NCI-H2227 (cell line): ENCODE data around the gene CCDC106.

Experiments used
- DNase-seq: peaks from one replicate; lab custom pipeline; 2025; ENCODE audit not compliant: unreplicated experiment; lab: John Stamatoyannopoulos, UW

Gene CCDC106

DNA sequence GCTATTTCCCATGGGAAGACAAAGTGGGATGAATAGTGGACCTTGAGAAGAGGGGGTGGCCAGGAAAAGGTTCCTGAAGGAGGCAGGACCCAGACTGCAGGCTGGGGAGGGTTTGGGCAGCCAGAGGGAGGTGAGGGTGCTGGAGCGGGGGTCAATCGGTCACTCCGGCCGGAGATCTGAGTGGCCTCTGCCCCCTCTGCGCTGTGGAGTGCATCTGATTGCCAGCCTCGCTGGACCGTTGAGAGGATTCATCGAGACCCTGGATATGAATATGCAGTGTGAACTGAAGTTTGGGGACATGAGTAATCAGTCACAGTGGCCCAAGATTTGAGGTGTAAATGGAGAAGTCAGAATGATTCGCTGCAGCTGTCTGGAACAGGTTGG is 12.7 kb upstream of the CCDC106 start:
- no peak for DNase-seq

GRCh38 chr19:55635856-55636440 is 12.1 kb upstream of the CCDC106 start:
- DNase-seq = no peak

DNA sequence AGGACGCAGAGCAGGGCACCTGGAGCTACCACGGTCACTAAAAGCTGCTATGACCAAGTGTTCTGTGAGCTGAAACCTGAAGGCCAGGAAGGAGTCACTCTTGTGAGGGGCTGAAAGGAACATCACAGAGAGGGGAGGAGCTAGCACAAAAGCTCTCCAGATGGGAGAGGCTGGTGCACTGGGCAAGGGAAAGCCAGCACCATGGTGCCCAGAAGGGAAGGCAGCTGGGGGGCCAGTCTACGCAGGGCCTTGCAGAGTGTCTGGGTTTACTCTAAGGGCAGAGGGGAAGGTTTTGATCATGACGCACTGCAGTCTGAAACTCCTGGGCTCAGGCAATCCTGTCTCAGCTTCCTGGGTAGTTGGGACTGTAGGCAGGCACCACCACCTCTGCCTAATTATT is 11.3 kb upstream of the CCDC106 start:
- no peak for DNase-seq

- no peak for DNase-seq
These were observed 10.5 kb upstream of the CCDC106 start for GRCh38 chr19:55637534-55637933.

GRCh38 chr19:55638864-55639359 is 9.1 kb upstream of the CCDC106 start:
- DNase-seq = peak; percentile 70

GRCh38 chr19:55640043-55640576 is 7.9 kb upstream of the CCDC106 start:
- DNase-seq = peak; percentile 88

GRCh38 chr19:55640577-55641425 is 7.2 kb upstream of the CCDC106 start, which contains the start of gene ZNF580:
ZNF580 (plus strand) TSS chr19:55641002; CDS start chr19:55642509, 1,507 bp downstream.
- peak; percentile 96 for DNase-seq

DNA sequence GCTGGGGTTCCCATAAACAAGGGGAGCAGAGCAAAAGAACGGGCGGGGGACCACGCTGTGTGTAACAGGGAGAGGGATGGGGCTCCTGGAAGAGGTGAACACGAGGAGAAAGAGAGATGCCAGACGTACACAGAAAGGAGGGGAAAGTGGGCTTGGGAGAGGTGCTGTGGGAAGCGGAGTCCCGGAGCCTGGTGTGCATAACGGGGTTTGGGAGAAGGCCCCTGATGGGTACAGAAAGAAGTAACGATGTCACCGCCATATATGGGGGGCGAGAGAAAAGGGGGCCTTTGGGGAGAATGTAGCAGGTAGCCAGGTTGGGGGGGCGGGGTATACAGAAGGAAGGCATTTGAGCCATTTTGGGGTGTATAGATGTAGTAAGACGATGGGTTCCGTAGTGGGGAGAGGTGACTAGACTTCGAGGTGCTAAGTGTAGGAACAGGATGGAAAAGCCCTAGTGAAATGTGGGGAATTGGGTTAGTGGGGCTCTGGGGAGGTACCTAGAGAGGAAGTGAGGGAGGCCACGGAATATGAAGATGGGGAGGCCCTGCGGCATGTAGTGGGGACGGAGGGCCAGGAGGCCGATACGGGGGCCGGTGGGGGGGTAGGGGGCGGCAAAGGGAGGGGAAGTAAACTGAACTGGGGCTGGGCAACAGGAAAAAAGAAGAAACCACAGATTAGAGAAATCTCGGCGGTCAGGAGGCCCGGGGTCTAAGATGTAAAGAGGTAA is 6.4 kb upstream of the CCDC106 start:
- peak; percentile 81 for DNase-seq

DNA sequence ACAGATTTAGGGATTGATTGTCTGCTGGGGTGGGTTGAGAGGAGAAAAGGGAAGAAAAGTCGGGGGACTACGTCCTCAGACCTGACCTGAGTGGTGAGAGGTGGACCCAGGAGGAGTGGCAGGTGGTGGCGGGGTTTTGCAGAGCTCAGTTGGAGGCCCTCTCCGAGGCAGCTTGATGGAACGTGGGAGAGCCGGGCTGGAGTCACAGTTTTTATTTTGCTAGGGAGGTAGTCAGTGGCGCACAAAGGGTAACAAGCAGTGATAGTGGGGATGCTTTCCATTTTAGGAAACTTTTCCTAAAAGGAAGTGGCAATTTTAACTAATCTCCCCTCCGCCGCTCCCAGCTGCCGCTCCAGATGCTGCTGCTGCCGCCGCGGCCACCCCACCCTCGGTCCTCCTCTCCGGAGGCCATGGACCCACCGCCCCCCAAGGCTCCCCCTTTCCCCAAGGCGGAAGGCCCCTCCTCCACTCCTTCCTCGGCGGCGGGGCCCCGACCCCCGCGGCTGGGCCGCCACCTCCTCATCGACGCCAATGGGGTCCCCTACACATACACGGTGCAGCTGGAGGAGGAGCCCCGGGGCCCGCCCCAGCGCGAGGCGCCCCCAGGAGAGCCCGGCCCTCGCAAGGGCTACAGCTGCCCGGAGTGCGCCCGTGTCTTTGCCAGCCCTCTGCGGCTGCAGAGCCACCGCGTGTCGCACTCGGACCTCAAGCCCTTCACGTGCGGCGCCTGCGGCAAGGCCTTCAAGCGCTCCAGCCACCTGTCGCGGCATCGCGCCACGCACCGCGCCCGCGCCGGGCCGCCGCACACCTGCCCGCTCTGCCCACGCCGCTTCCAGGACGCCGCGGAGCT is 5.6 kb upstream of the CCDC106 start:
- peak; percentile 69 for DNase-seq

DNA sequence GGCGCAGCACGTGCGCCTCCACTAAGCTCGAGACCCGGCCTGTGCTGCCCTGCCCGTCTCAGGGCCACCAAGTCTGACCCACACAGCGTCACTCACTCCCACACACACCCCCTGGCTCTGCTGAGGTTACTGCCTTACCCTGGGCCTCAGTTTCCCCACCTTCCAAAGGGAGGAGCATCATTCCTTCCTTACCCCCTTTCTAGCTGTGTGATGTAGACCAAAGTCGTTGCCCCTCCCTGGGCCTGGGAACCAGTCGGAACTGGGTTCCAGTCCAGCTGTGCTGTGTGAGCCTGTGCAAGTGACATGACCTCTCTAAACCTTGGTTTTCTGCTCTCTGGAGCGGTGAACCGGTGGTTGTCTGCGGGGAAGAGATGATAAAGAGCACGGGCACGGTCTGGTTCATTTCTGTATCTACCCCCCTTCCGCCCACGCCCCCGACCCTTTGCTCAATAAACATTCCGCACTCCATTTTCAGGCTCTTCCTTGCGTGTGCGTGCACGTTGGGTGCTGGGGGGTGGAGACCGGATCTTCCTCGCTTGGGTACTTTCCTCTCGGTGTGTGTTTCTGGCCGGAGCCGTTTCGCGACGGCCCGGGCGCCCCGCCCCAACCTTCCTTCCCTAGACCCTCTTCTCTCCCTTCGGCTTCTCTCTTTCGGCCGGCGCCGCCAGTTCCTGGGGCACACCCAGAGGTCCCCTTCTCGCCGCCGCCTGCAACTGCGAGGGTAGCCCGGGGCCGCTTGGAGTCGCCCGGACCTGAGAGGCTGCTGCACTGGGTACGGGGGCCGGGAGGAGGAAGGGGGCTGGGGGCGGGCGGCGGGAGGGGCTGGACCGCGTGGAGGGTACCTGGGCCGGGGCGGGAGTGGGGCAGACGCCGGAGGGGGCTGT is 4.8 kb upstream of the CCDC106 start, which contains the start of gene ZNF581:
TSS of gene ZNF581 (plus strand) at position 647 of the 884 bp plus-strand sequence. CDS start 923 bp downstream, outside the sequence.
- DNase-seq = peak; percentile 93

GRCh38 chr19:55643887-55644176 is 4.2 kb upstream of the CCDC106 start:
- DNase-seq = peak; percentile 74

DNA sequence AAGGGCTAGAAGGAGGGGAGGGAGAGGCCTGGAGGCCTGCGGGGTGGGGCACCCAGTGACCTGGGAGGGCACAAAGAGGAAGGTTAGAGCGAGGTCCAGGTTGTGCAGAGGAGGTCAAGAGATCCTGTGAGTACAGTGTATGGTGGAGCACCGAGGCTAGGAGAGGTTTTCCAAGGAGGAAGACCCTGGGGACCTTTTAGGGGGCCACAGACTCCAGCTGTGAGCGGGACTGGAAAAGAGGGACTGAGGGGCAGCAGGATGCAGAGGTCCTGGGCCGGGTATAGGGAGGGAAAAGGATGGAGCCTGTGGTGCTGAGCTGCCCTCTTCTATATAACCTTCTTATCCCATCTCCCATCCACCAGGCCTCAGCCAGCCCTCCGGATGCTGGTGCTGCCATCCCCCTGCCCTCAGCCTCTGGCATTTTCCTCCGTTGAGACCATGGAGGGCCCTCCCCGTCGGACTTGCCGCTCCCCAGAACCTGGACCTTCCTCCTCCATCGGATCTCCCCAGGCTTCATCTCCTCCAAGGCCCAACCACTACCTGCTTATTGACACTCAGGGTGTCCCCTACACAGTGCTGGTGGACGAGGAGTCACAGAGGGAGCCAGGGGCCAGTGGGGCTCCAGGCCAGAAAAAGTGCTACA is 3.7 kb upstream of the CCDC106 start:
- DNase-seq = no peak

GRCh38 chr19:55644842-55645511 is 3.0 kb upstream of the CCDC106 start:
- DNase-seq = no peak

DNA sequence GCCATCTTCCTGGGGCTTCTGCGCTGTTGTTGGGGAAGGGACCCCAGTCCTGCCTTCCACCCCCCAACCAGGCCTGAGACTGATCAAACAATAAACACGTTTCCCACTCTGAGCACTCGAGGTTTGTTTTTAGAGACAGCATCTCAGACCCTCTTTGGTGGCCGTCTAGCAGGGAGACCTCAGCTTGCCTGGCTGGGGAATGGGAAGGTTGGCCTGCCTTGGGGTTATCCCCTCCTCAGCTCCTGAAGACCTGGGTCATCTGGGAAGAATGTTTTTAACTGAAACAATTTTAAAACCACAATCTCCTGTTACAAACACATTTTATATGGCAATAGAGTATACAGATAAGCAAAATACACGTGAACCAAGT is 2.5 kb upstream of the CCDC106 start:
- DNase-seq = no peak

DNA sequence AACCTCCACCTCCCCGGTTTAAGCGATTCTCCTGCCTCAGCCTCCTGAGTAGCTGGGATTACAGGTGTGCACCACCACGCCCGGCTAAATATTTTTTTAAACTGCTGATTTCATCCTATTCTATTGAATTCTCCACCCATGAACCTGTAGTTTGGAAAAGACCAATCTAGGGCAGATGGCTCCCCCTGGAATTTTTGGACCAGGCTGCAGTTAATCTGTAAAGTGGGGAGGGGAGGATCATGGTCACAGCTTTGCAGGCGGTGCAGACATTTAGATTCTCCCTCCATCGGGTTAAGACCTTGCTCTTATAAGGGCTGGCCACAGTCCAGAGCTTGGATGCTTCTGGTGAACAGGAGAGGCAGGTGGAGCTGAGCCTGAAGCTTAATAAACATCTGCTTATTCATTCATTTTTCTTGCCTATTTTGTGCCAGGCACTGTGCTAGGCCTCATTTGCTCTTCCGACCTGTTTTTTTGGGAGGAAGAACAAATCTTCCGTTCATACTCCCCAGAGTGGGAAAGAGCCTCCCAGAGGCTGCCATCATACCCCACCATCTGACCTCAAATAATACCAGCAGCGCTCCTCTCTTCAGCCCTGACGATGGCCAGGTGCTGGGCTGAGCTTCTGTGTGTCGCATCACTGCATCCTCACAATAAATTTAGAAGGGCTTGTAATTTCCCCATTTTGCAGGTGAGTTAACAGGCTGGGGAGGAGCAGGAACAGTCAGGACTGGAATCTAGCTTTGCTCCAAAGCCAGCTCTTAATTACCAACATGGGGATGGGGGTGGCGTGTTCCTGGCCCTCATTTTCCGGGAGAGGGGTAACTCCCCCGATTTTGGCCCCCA is 902 bp upstream of the CCDC106 start:
- no peak for DNase-seq

GRCh38 chr19:55648585-55649267 is 714 bp downstream of the CCDC106 start:
- no peak for DNase-seq
